ENCODE measurements around the gene BRSK2.

The BRSK2 gene

GRCh38 chr11:1471736-1472135, 82.0 kb downstream of the BRSK2 start:
- no peak for DNase-seq (ENCODE audit: low read depth)
- no peak overlapping the region for H3K4me3 ChIP-seq (replicated peaks; ENCODE audit: low read depth, low read length)
- TF ChIP-seq CTCF (IDR thresholded peaks at IDR 0.05; ENCODE audit: low read length, missing control alignments) = no peak

GRCh38 chr11:1472180-1473005, 82.7 kb downstream of the BRSK2 start:
- TF ChIP-seq CTCF (IDR thresholded peaks at IDR 0.05; ENCODE audit: low read length, missing control alignments) = no peak
- DNase-seq (ENCODE audit: low read depth) = no peak
- no peak overlapping the region for H3K4me3 ChIP-seq (replicated peaks; ENCODE audit: low read depth, low read length)

- TF ChIP-seq CTCF (IDR thresholded peaks at IDR 0.05; ENCODE audit: low read length, missing control alignments) = no peak
- no peak overlapping the region for H3K4me3 ChIP-seq (replicated peaks; ENCODE audit: low read depth, low read length)
- no peak for DNase-seq (ENCODE audit: low read depth)
Measured at GRCh38 chr11:1473011-1473628, 83.4 kb downstream of the BRSK2 start.

GRCh38 chr11:1473786-1474185, 84.1 kb downstream of the BRSK2 start:
- no peak for DNase-seq (ENCODE audit: low read depth)
- no peak overlapping the region for H3K4me3 ChIP-seq (replicated peaks; ENCODE audit: low read depth, low read length)
- TF ChIP-seq CTCF (IDR thresholded peaks at IDR 0.05; ENCODE audit: low read length, missing control alignments) = no peak

GRCh38 chr11:1475841-1476240, 86.1 kb downstream of the BRSK2 start:
- DNase-seq (ENCODE audit: low read depth) = no peak
- TF ChIP-seq CTCF (IDR thresholded peaks at IDR 0.05; ENCODE audit: low read length, missing control alignments) = no peak
- H3K4me3 ChIP-seq (replicated peaks; ENCODE audit: low read depth, low read length) = no peak overlapping the region

- TF ChIP-seq CTCF (IDR thresholded peaks at IDR 0.05; ENCODE audit: low read length, missing control alignments) = no peak
Measured at GRCh38 chr11:1476940-1477736, 87.4 kb downstream of the BRSK2 start.

More at GRCh38 chr11:1476940-1477736, 87.4 kb downstream of the BRSK2 start:
- H3K4me3 ChIP-seq (replicated peaks; ENCODE audit: low read depth, low read length) = no peak overlapping the region
- DNase-seq (ENCODE audit: low read depth) = no peak

Data from fibroblast of pulmonary artery (primary cell).